Measurements from ENCODE around the gene ZNF600. TPM values are rescaled to one million over a fixed set of nuclear protein-coding genes. Genes with fewer than 3 reads are reported as not detected.

Gene ZNF600
- total RNA-seq, 2 experiments from 2014 or later = 16.9 to 17.5 TPM

Other genes starting within 250 kb of the ZNF600 start
- 10 to 100 TPM; 29.7 to 30.5 TPM for gene ZNF701, start 216.5 kb downstream of the ZNF600 start, total RNA-seq
- gene ZNF83, start 148.4 kb downstream of the ZNF600 start, total RNA-seq = 10 to 100 TPM; 49.1 to 49.7 TPM
- 10 to 100 TPM; 26.6 TPM for gene ZNF611, start 51.7 kb downstream of the ZNF600 start, total RNA-seq
- gene ZNF28, start 34.8 kb upstream of the ZNF600 start, total RNA-seq = 10 to 100 TPM; 18.0 to 24.5 TPM
- gene ZNF468, start 70.8 kb upstream of the ZNF600 start, total RNA-seq = 10 to 100 TPM; 16.0 to 16.4 TPM
- gene ZNF320, start 110.8 kb upstream of the ZNF600 start, total RNA-seq = 1 to 10 TPM; 4.0 to 4.1 TPM
- 1 to 10 TPM; 5.9 to 6.9 TPM for gene ZNF888, start 136.6 kb upstream of the ZNF600 start, total RNA-seq
- gene ZNF816, start 176.1 kb upstream of the ZNF600 start, total RNA-seq = 10 to 100 TPM; 11.8 to 14.9 TPM
- not detected for gene ERVV-1, start 227.1 kb upstream of the ZNF600 start, total RNA-seq